Measurements from ENCODE around the gene IFITM2.

IFITM2 gene

DNA sequence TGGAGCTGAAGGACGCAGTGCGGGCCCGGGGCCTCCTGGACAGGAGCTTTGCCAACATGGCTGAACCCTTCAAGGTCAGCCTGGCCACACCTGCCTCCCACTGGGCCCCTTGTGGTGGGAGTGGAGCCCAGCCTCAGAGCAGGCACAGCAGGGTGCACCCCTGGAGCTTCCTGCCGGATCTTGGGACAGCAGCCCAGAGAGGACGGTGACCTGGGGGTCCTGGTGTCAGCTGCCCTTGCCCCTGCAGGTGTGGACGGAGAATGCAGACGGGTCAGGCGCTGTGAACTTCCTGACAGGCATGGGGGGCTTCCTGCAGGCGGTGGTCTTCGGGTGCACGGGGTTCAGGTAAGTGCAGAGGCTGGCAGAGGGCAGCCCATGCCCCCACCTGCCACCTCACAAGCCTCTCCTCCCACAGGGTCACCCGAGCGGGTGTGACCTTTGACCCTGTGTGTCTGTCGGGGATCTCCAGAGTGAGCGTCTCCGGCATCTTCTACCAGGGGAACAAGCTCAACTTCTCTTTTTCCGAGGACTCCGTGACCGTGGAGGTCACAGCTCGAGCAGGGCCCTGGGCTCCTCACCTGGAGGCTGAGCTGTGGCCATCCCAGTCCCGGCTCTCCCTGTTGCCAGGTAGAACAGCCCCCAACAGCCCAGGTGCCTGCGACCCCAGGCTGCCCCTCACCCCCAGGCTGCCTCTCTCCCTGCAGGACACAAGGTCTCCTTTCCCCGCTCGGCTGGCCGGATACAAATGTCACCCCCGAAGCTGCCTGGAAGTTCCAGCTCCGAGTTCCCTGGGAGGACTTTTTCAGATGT lies 13.6 kb upstream of the IFITM2 start:
- peaks cover 13 to 17% of the 10 kb centered on the region in 2 donors for H3K4me1 Mint-ChIP-seq
- H3K4me3 Mint-ChIP-seq: no peak overlapping the region
- peaks cover 3 to 18% of the 10 kb centered on the region in 2 donors for H3K36me3 Mint-ChIP-seq
- DNase-seq: no peak
- H3K27ac Mint-ChIP-seq: no peak overlapping the region
- no peak for ATAC-seq (replicated peaks)
- no peaks in the 10 kb centered on the region for H3K9me3 Mint-ChIP-seq
- peaks cover 6 to 12% of the 10 kb centered on the region in 2 donors for H3K27me3 Mint-ChIP-seq

DNA sequence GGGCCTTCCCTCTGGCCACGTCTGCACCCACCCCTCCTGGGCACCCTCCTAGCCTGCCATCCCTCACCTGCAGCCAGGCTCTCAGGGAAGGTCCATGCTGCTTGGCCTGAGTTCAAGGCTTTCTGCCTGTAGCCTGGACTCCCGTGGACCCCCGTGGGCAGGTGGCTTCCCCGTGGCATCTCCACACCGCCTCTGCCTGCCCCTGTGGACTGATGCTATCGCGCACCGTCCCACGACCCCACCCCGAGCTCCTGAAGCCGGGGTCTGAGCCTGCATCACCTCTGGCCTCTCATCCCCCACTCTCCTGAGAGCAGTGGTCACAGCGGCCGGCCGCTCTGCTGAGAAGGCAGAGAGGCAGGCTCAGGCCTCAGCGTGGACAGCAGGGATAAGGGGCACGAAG lies 12.8 kb upstream of the IFITM2 start:
- no peak overlapping the region for H3K4me3 Mint-ChIP-seq
- H3K9me3 Mint-ChIP-seq: no peaks in the 10 kb centered on the region
- no peak for DNase-seq
- peaks cover 6 to 12% of the 10 kb centered on the region in 2 donors for H3K27me3 Mint-ChIP-seq
- peaks cover 3 to 18% of the 10 kb centered on the region in 2 donors for H3K36me3 Mint-ChIP-seq
- H3K4me1 Mint-ChIP-seq: peaks cover 12% of the 10 kb centered on the region in 2 donors
- H3K27ac Mint-ChIP-seq: no peak overlapping the region
- no peak for ATAC-seq (replicated peaks)

DNA sequence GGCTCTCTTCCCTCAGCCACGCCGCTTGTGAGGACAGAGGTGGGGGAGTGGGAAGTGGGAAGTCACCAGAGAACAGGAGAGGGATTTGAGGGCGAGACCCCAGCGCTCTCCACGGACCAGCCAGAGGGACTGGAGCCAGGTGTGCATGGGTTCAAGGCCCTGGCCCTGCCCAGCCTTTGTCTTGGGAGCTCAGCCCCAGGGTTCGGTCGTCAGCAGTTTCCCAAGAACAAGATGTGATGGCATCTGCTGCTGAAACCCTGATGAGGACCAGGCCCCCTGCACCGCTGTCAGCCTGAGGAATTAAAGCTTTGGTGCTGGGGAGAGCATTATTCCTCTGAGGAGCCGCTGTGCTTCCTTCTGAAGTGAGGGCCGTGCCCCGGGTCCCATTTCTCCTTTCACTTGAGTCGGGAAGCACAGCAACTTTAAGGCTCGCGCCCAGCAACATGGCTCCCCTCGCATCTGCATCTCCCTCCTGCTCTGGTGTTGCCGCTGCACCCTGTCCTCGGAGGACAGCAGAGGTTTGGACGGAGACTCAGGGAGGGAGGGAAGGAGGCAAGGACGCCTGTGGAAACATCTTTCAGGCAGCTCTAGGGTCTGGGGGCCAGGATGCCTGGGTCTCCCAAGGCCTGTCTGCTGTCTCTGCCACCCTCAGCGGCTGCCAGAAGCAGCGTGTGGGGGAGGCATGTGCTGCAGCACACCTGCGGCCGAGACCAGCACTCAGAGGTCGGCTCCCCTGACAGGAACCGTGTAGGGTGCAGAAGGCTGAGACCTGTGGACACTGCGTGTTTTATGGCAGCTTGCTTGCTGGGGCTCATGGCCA lies 12.1 kb upstream of the IFITM2 start:
- Mint-ChIP-seq H3K27ac (no peak overlapping the region), H3K4me3 (no peak overlapping the region)
- no peak for DNase-seq

DNA sequence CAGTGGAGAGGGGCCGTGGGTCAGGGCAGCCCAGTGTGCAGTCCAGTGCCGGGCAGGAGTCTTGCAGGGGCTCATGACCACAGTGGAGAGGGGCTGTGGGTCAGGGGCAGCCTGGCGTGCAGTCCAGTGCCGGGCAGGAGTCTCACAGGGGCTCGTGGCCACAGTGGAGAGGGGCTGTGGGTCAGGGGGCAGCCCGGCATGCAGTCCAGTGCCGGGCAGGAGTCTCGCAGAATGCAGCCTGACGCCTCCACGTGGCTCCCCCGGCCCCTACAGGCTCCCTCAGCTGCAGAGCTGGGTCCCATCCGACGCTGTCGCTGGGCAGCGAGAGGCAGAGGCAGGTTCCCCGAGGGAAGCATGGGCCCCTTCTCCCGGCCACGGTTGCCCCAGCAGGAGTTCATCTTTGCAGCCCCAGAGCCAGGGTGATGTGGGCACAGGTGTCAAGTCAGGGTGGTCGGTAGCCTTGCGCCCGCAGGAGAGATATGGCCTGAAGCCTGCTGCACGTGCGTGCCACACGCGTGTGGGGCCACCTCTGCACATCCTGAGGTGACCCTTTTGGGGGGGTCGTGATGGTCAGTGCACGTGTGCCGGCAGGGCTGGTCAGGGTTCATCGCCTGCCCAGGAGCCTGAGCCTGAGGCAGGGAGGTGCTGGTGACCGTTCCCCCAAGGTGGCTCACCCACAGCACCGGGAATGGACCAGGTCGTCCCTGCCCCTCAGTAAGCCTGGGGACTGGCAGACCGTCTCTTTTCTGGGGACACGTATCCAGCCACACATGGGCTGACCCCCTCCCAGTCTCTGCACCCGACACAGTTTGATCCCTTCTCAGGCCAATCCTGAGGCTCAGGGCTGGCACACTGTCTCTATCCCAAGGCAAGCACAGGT lies 11.2 kb upstream of the IFITM2 start:
- Mint-ChIP-seq H3K27ac (no peak overlapping the region), H3K27me3 (peaks cover 10 to 20% of the 10 kb centered on the region in 2 donors), H3K9me3 (no peaks in the 10 kb centered on the region), H3K36me3 (peaks cover 3 to 12% of the 10 kb centered on the region in 2 donors), H3K4me1 (peaks cover 9 to 10% of the 10 kb centered on the region in 2 donors), H3K4me3 (no peak overlapping the region)
- DNase-seq (no peak), ATAC-seq (replicated peaks) (no peak)

More for the DNA sequence above, 12.1 kb upstream of the IFITM2 start:
- Mint-ChIP-seq H3K4me1 (peaks cover 8 to 13% of the 10 kb centered on the region in 2 donors), H3K27me3 (peaks cover 10 to 20% of the 10 kb centered on the region in 2 donors), H3K9me3 (no peaks in the 10 kb centered on the region), H3K36me3 (peaks cover 3 to 18% of the 10 kb centered on the region in 2 donors)
- ATAC-seq (replicated peaks): no peak

DNA sequence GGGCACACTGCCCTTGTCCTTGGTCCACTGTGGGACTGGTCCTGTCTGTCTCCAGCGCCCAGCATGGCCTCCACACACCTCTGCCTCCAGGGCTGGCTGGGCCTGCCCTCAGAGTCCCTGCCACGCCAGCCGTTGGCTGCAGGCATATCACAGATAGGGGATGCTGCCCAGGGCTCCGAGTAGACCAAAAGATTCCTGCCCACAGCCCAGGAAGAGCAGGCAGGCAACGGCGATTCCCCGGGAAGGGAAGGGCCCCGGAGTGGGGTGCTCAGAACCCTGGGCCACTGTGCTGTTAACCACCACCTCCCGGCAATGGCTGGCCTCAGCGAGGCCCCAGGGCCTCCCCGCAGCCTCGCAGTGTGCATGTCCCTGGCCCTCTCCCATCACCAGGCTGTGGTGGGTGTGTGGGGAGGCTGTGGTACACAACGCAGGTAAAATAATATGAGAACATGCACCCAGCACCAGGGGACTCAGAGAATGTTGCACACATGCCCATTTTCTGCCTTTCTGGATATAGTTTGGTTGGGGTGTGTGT lies 10.5 kb upstream of the IFITM2 start:
- Mint-ChIP-seq H3K27ac (peak overlapping the region; percentile 20), H3K9me3 (no peaks in the 10 kb centered on the region), H3K4me1 (peaks cover 9 to 10% of the 10 kb centered on the region in 2 donors), H3K36me3 (peaks cover 3 to 10% of the 10 kb centered on the region in 2 donors), H3K27me3 (peaks cover 10 to 20% of the 10 kb centered on the region in 2 donors), H3K4me3 (no peak overlapping the region)
- ATAC-seq (replicated peaks) (no peak), DNase-seq (no peak)

DNA sequence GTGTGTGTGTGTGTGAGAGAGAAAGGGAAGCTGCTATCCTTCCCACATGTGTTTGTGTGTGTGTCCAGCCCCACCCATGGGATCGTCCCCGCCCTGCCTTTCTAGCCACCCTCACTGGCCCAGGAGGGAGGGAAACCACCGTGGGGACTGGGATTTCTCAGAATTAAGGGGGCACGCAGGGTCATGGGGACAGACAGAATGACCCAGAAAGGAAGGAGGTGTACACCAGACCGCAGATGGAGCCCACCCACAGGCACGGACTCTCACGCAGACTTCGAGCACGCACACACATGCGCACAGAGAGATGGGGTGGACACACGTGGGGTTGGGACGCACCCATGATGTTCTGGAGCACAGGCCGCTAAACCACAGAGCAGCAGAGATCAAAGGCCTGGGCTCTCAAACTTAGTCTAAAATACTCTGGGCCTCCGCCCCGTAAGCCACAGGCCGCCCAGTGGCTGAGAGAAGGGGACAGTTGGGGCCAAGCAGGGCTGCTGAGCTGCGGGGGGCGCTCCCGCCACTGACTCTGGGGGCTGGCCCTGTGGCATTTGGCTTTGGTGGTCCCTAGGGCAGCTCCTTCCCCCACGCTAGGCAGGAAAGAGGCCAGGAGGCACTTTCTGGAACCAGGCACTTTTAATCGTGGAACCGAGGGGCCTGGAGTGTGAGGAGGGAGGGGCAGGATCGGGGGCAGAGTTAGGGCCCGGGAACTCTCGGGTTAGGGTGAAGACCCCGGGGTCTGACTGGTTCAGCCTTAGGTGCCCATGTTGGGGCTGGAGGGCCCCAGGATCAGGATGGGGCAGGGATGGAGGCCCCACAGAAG lies 9.8 kb upstream of the IFITM2 start:
- H3K27ac Mint-ChIP-seq: no peak overlapping the region
- H3K27me3 Mint-ChIP-seq: peaks cover 10 to 20% of the 10 kb centered on the region in 2 donors
- DNase-seq: no peak
- peaks cover 3 to 6% of the 10 kb centered on the region in 2 donors for H3K36me3 Mint-ChIP-seq
- H3K9me3 Mint-ChIP-seq: peaks cover 0 to under 1% of the 10 kb centered on the region in 2 donors
- no peak overlapping the region for H3K4me3 Mint-ChIP-seq
- peaks cover 11 to 14% of the 10 kb centered on the region in 2 donors for H3K4me1 Mint-ChIP-seq
- no peak for ATAC-seq (replicated peaks)

DNA sequence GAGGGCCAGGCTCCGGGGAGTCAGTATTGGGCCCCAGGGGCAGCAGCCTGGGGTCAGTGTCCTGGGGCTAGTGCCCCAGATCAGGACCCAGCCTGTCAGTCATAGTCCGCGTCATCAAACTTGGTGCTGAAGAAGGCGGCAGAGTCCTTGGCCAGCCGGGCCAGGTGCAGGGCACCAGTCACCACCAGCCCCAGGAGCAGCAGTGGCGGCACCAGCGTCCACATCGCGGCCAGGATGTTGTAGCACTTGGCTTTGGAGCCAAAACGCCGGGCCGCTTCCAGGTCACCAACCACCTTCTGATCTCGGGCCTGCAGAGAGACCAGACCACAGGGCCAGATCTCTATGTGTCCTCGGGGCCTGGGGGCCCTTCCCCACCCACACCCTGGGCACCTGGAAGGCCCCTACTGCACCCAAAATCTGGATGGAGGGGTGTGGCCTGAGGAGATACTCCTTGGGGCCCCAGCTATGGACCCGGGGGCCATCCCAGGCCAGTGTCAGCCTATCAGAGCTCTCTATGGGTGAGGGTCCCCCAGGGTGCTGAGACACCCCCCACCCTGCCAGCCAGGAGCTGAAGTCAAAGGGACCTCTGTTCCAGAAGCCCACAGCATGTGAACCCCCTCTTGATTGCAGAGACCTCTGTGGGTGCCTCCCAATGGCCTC lies 9.1 kb upstream of the IFITM2 start:
- H3K4me3 Mint-ChIP-seq: no peak overlapping the region
- no peak overlapping the region for H3K27ac Mint-ChIP-seq
- peaks cover 10 to 20% of the 10 kb centered on the region in 2 donors for H3K27me3 Mint-ChIP-seq
- H3K4me1 Mint-ChIP-seq: peaks cover 17 to 21% of the 10 kb centered on the region in 2 donors
- ATAC-seq (replicated peaks) (no peak), DNase-seq (no peak)
- peaks cover 3 to 5% of the 10 kb centered on the region in 2 donors for H3K36me3 Mint-ChIP-seq
- peaks cover 0 to 3% of the 10 kb centered on the region in 2 donors for H3K9me3 Mint-ChIP-seq

DNA sequence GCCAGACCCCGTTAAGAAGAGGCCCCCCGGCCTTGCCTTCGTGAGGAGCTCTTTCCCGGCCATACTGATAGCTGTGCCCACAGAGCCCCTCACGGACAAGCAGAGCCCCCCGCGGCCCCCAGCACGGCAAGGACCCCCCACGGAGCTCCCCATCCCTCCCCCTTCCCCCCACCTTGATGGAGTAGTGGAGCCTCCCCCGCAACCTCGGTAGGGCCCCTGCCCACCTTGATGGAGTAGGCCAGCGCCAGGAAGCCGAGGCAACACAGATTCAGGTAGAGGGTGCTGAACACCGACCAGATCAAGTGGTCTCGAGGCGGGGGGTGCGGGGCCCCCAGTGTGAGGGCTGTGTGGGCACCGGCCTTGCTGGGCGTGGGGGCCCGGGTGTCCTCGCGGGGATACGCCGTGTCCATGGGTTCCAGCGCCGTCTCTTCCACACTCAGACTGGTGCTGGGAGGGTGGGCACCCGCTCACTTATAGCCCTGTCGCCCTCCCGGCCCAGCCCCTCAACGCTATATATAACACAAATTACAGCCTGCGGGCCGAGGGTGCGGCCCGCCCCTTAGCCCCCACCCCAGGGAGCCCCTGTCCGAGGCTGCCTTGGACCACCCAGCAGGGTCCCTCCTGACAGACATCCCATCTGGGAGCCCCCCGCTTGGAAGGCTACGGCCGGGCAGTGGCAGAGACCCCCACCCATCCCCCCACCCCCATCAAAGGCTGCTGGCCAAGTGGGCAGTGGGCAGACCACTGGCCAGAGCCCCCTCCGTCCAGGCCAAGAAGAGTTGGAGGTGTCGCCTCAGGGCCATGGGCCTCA lies 8.3 kb upstream of the IFITM2 start, which contains the start of gene IFITM5:
TSS of gene IFITM5 (minus strand) at position 446 of the 811 bp plus-strand sequence. CDS start at position 410, 36 bp downstream.
- DNase-seq (no peak), ATAC-seq (replicated peaks) (no peak)

DNA sequence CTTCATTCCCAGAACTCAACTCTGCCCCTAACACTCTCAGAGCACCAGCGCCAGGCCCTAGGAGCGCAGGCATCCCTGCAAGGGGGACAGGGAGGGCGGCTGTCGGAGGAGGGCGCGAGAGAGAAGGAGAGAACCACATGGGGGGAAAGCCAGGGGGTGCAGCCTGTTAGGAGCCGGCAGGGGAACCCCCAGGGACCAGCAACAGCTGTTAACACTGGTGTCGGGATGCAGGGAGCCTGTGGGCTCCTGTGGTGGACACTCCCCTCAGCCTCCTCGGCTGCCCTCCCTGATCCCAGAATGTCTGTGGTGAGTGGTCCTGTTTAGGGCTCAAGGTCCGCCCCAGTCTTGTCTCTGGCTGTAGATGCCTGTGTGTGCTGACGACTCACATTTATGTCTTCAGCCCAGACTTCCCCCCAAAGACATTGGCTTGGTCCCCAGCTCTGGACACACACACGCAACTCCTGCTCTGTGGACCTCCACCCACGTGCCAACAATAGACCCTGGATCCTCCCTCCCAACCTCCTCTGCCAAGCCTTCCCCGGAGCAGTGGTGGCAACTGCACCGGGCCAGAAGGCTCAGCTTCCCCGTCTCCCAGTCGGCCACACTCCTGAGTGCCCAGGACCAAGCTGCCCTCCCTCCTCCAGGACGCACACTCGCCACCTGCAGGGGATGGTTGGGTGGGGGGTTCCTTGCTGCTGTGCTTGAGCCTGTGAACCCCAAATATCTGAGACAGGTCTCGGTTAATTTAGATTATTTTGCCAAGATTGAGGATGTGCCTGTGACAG lies 7.5 kb upstream of the IFITM2 start:
- no peaks in the 10 kb centered on the region for H3K36me3 Mint-ChIP-seq
- ATAC-seq (replicated peaks) (no peak), DNase-seq (no peak)
- H3K27me3 Mint-ChIP-seq: peaks cover 10 to 20% of the 10 kb centered on the region in 2 donors
- peaks cover 0 to 3% of the 10 kb centered on the region in 2 donors for H3K9me3 Mint-ChIP-seq
- no peak overlapping the region for H3K27ac Mint-ChIP-seq
- H3K4me3 Mint-ChIP-seq: peak overlapping the region in 1 of 2 donors; percentile 34
- H3K4me1 Mint-ChIP-seq: peaks cover 22 to 28% of the 10 kb centered on the region in 2 donors

More for the DNA sequence above, 8.3 kb upstream of the IFITM2 start, which contains the start of gene IFITM5:
- peaks cover 0 to 5% of the 10 kb centered on the region in 2 donors for H3K36me3 Mint-ChIP-seq
- H3K9me3 Mint-ChIP-seq: peaks cover 0 to 3% of the 10 kb centered on the region in 2 donors
- peaks cover 22 to 28% of the 10 kb centered on the region in 2 donors for H3K4me1 Mint-ChIP-seq
- H3K4me3 Mint-ChIP-seq: no peak within 1 kb of the TSS
- peaks cover 10 to 20% of the 10 kb centered on the region in 2 donors for H3K27me3 Mint-ChIP-seq
- H3K27ac Mint-ChIP-seq: no peak within 1 kb of the TSS

DNA sequence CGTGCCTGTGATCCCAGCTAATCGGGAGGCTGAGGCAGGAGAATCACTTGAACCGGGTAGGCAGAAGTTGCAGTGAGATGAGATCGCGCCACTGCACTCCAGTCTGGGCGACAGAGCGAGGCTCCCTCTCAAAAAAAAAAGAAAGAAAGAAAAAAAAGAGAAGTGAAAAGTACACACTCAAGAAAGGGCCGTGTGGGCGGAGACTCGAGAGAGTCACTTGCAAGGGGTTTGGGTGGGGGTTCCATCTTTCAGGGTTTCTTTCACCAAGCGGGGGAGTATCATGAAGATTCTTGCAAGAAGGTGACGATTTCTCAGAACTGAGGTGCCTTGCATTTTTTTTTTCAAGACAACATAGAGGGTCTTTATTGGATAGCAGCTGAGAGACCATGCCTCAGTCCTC lies 4.3 kb upstream of the IFITM2 start:
- Mint-ChIP-seq H3K27ac (no peak overlapping the region), H3K4me3 (peak overlapping the region in 1 of 2 donors; percentile 11), H3K9me3 (peaks cover 0 to 3% of the 10 kb centered on the region in 2 donors), H3K4me1 (peaks cover 34 to 35% of the 10 kb centered on the region in 2 donors), H3K36me3 (no peaks in the 10 kb centered on the region), H3K27me3 (peaks cover 4 to 10% of the 10 kb centered on the region in 2 donors)
- DNase-seq (no peak), ATAC-seq (replicated peaks) (peak; percentile 69 to 75)

DNA sequence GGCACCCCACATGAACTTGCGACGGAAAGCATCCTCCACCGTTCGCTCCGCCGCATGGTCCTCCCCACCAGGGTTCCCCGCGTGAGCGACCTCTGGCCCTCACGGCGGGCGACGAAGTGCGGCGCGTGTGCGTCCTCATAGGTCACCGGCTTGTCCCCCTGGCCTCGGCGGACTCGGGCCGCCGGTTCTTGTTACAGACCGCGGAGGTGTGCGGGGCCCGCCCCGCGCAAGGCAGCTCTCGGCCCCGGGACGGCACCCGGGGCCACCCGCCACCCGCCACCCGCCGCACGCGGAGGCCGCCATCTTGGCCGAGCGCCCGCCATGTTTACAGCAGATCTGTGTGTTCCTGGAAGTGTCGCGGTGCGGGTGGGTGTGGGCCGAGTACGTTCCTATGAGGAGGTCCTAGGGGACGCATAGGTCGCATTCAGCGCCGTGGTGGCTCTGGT lies 3.5 kb upstream of the IFITM2 start:
- Mint-ChIP-seq H3K9me3 (peaks cover 0 to 3% of the 10 kb centered on the region in 2 donors), H3K4me1 (peaks cover 41 to 42% of the 10 kb centered on the region in 2 donors), H3K27me3 (peaks cover 4 to 8% of the 10 kb centered on the region in 2 donors)

More for the DNA sequence above, 3.5 kb upstream of the IFITM2 start:
- H3K4me3 Mint-ChIP-seq: no peak overlapping the region
- no peaks in the 10 kb centered on the region for H3K36me3 Mint-ChIP-seq
- H3K27ac Mint-ChIP-seq: no peak overlapping the region
- DNase-seq: no peak
- no peak for ATAC-seq (replicated peaks)
